ENCODE data around the gene OXSM.

The OXSM gene

GRCh38 chr3:25789596-25790556 is at the start of gene OXSM:
TSS of gene OXSM (plus strand) at chr3:25790090. CDS start at chr3:25791021, 931 bp downstream.
- DNase-seq, result peak; percentile 96

- DNase-seq, result no peak
These were observed 45.4 kb upstream of the OXSM start for GRCh38 chr3:25744470-25744869.

GRCh38 chr3:25747033-25747432 is 42.9 kb upstream of the OXSM start:
- DNase-seq, result no peak

DNA sequence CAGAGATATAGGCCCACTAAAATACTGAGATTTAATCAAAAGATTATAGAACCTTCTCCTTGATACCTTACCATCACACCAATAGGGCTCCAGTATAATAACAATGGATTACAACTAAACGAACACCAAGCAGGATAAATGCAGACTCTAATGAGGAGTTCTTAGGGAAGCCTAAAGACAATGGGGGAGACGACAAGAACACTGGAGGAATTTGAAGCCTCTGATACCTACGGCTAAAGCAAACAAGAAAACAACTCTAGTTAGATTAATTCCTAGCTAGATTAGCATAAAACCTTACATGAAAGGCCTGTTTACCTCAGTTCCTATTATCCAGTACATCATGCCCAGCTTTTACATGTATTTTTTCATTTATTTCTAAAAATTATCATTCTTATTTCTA is 41.7 kb upstream of the OXSM start:
- no peak for DNase-seq

GRCh38 chr3:25749031-25749581 is 40.8 kb upstream of the OXSM start:
- no peak for DNase-seq

GRCh38 chr3:25751048-25751447 is 38.8 kb upstream of the OXSM start:
- DNase-seq, result no peak

DNA sequence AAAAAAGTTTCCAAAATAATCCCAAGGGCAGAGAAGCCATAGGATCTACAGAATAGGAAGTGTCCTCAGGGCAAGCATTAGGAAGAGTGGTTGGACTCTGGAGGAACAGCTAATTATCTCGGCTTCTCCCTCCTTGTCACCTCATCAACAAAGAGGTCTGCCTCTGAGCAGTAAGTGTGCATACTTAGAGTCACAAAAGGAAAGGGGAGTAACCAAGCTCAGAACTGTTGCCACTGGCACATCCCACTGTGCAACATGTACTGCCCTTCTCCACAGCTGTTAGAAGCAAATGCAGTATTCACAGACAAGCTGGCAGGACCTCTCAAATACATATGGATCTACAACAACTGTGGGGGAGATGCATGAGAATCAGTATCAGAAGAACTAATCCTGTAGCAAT is 38.2 kb upstream of the OXSM start:
- DNase-seq, result no peak

DNA sequence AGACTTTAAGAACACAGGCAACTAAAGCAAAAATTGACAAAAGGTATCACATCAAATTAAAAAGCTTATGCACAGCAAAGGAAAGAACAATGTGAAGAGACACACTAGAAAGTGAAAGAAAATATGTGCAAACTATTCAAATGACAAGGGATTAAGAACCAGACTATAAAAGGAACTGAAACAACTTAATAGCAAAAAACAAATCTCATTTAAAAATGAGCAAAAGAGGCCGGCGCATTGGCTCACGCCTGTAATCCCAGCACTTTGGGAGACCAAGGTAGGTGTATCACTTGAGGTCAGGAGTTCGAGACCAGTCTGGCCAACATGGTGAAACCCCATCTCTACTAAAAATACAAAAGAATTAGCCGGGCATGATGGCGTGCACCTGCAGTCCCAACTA is 21.0 kb upstream of the OXSM start:
- no peak for DNase-seq

GRCh38 chr3:25775936-25776335 is 14.0 kb upstream of the OXSM start:
- no peak for DNase-seq

- no peak for DNase-seq
These were observed 9.3 kb upstream of the OXSM start for GRCh38 chr3:25780618-25781017.

DNA sequence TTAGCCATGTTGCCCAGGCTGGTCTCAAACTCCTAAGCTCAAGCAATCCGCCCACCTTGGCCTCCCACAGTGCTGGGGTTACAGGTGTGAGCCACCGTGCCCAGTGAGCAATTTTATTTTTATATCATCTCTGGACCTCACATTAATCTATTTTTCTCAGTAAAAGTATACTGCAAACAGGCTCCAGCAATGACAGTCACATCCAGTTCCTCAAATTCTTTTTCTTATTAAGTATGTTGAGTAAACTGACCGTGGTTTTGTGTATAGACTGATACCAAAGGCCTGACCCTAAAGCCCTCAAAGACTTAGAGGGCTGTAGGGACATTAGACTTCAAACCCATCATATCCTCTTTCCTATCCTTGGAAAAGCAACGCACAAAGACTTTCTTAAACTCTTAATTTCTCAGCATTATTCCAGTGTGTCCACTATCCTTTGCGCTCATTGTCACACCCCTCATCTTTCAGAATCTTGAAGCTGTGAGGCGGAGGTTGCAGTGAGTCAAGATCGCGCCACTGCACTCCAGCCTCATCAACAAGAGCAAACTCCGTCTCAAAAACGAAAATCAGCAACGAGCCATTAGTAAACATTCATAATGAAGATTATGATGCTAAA is 8.6 kb upstream of the OXSM start:
- no peak for DNase-seq

DNA sequence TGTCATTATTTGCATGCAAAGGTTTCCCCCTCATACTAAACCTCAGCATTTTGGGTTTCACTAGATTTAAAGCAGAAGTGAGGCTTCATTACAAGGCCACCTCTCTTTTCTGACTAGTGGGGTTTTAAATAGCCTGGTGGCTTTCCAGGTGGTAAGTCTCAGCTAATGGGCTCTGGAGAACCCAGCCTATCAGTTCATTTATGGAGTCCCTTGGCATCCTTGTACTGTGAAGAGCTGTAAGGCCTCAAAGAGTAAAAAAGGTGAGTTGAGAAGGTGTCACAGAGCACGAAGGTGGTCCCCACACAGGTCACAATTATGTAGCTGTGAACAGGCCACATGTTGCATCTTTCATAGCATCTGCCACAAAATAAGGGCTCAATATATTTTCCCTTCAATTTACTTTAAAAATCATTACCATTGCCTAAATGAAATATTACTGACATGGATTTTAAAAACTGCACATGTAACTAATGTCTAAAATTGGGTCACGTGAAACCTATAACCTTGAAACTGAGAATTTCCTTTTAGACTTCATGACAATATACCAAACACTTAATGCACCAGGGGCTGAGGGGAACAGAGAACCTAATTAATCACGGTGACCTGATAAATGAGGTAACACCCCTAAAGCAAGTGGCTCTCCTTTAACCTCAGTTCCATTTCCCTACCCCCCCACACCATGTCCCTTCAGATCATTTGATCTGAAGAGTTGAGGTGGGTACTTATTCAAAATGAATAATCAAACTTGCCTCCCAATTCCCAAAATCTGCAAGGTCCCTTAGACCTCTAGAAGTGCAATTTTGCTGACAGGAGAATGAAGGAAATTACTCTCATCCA is 7.9 kb upstream of the OXSM start:
- no peak for DNase-seq

GRCh38 chr3:25782636-25782937 is 7.3 kb upstream of the OXSM start:
- DNase-seq, result no peak

DNA sequence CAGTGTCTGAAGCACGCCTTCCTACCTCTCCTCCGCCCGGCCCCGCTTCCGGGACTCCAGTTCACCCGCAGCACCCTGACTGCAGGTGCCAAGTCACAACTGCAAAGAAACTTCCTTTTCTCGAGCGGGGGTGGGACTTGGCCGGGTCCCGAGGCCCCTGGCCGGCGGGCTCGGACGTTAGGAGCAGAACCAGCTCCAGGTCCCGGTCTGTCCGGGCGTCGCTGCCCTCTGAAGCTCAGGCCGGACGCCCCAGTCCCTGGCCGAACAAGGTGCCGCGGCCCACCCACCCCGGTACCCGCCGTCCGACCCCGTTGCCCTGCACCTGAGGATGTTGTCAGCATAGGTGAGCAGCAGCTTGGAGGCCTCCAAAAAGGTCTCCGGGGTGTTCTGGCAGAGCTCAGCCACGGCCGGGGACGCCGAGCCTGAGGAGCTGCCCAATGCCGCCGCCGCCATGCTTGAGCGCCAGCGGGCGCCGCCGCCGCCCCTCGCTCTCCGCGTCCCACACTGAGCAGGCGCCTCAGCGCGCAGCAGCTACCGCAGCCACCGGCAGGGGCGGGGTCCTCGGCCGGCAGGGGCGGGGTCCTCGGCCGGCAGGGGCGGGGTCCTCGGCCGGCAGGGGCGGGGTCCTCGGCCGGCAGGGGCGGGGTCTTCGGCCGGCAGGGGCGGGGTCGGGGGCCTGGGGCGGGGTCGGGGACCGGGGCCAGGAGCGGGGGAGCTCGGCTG is 6.8 kb upstream of the OXSM start, which contains the start of gene NGLY1:
NGLY1 (minus strand) TSS at position 506 of the 723 bp plus-strand sequence; CDS start at position 453, 53 bp downstream.
- DNase-seq, result peak; percentile 83

DNA sequence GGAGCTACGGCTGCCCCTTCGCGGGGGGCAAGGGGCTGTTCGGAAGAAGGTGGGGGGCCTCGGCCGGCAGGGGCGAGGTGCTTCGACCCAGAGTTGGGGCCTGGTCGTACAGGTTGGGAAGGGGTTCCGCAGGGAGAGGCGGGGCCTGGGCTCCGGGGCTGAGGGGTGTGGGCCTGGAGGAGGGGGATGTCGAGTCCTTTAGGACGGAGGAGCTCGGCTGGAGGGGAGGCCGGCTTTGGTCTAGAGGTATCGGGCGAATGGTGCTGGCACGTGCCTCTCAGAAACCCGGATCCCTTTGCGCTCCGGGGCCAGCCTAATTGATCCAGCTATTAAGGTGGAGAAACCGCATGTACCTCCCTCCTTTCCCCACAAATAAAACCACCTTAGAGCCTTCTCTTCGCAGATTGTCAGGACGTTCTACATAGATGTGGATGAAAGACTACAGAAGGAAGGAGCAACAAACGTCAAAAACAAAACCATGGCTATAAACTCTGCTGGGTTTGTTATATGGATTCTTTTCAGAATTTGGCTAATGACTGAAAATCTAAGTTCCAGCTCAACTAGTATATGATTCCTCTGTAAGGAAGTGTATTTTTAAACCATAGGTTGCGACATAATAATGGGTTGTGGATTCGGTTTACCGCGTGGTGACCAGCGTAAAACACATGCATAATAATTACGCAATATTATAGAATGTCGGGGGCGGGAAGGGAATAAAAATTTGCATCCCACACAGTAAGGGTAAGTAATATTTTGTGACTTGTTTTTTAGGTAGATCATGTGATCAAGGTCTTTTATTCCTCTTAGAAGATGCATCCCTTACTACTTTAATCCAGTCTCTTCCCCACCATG is 6.0 kb upstream of the OXSM start:
- DNase-seq, result peak; percentile 37

GRCh38 chr3:25784971-25785370 is 4.9 kb upstream of the OXSM start:
- no peak for DNase-seq

DNA sequence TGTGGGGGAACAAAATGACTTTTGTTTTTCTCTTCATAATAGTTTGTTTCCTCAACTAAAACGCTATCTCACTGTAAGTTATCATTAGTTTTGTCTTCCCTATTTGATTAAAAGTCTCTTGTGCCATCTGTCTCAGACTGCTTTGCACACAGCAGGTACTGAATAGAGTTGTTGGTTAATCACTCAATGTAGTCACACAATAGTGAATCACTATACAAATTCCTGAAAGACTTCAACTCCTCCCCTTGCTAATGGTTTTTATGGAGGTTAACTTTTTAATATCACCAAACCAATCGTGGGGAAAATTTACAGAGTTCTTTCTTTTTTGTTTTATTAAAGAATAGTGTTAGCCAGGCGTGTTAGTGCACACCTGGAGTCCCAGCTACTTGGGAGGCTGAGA is 4.1 kb upstream of the OXSM start:
- no peak for DNase-seq

- no peak for DNase-seq
These were observed 2.2 kb upstream of the OXSM start for GRCh38 chr3:25787689-25788088.

- DNase-seq, result no peak
These were observed 688 bp upstream of the OXSM start for GRCh38 chr3:25789209-25789595.

- DNase-seq, result no peak
These were observed 11.9 kb downstream of the OXSM start for GRCh38 chr3:25801786-25802185.

- no peak for DNase-seq
These were observed 13.9 kb downstream of the OXSM start for GRCh38 chr3:25803833-25804232.

DNA sequence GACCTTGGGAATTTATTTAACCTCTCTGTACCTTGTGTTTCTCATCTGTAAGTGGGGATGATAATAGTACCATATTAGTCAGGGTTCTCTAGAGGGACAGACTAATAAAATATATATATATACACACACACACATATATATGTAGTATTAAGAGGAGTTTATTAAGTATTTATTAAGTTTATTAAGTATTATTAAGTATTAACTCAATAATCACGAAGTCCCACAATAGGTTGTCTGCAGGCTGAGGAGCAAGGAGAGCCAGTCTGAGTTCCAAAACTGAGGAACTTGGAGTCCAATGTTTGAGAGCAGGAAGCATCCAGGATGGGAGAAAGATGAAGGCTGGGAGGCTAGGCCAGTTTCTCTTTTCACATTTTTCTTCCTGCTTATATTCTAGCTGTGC is 14.8 kb downstream of the OXSM start:
- DNase-seq, result no peak

Measured in stimulated activated CD4-positive, alpha-beta T cell treated with anti-CD3 and anti-CD28 coated beads, Interleukin-1b, Interleukin-23, amount 100 ng/mL, for 48 hours (primary cell).